Left hindlimb (tissue), 1 donor: ENCODE data around the gene CLEC9A.
"Not testable (repeated sequence)": the region's sequence is repeated elsewhere in the genome, so short reads cannot be mapped to it uniquely, and the experiment has no call there.

Source experiments
- DNase-seq: peaks from one replicate; pipeline ENCODE4 v3.0.0-alpha.2; 2018

CLEC9A gene

GRCh38 chr12:10030446-10030845 is at the start of gene CLEC9A:
TSS of gene CLEC9A (plus strand) at chr12:10030682. CDS start at chr12:10052688, 22,006 bp downstream.
- no peak for DNase-seq

DNA sequence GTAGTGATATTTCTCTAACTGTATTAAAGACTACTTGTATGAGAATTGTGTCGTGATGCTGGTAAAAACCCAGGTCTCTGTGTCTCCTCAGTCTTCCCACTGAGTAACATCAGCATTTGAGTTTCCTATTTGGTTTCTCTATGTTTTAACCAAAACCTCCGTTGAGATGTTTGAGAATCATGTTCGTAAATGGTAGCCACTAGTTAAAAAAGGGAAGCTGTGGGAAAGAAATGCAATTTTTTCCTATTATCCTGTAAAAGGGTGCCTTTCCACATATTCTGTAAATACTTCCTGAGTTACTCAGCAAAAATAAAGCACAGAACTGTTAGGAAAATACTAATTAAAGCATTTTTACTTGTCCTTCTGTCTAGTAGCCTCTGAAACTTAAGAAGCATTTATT is 38.6 kb upstream of the CLEC9A start:
- DNase-seq: no peak

DNA sequence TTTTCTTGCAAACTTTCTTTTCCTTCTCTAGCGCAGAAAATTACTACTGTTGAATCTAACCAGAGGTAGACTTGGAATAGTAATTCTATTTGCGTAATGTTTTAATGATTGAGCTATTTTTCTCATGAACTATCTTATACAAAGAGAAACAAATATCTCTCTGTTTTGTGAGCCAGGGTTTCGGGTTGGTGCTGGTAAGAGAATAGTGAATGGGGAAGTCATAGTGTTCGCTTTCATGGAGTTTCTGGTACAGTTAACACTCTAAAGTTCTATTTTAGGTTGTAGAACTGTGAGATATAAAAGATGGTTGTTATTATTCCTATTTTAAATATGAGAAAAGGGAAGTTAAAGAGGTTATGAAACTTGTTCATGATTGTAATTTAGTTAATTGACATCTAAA is 38.2 kb upstream of the CLEC9A start:
- DNase-seq: no peak

- DNase-seq: no peak
These were observed 31.5 kb upstream of the CLEC9A start, which contains the start of gene CLEC1B for GRCh38 chr12:9999016-9999415. TSS of gene CLEC1B (minus strand) at chr12:9999121. CDS start at chr12:9999100, 21 bp downstream.

DNA sequence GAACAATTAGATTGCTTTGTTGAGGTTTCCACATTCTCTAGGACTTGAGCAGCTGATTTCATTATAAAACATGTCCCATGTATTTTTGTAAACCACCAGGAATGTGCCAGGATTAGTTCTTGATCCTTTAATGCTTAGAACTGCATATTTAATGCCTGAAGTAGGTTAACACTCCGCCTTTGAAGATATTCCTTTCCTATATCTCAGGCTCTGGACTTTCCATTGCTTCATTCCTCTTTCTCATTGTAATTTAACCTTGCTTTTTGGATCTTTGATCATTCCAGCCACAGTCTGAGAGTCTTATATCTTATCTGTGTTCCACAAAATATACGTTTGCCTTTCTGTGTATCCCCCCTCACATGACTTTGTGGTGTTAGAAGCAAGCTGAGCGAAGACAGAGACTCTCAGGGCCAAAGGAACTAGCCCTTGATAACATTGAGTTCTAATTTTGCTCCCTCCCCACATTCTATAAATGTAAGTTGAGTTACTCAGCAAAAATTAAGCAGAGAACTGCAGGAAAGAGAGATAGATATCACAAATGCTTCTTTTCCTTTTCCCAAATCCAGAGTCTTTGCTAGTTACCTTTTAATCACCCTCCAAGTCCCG is 29.2 kb upstream of the CLEC9A start:
- no peak for DNase-seq

GRCh38 chr12:10012630-10013330 is 17.7 kb upstream of the CLEC9A start:
- no peak for DNase-seq

GRCh38 chr12:10015450-10015849 is 15.0 kb upstream of the CLEC9A start:
- DNase-seq: no peak

DNA sequence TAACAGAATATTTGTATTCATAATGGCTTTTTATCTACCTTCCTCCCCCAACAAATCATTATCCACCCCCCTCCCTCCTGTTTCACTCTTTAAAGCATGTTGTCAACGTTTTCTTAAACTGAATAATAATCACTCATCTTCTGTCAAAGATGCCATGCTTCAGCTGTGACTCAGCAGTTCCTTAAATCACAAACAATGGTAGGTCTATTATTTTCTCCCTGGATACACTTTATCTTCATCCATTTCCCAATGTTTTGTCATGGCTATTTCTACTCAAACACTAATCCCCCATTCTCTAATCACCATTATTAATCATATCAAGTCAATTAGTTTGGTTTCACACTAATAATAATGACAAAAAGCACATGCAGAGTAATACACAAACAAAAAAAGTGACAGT is 13.6 kb upstream of the CLEC9A start:
- DNase-seq: no peak

DNA sequence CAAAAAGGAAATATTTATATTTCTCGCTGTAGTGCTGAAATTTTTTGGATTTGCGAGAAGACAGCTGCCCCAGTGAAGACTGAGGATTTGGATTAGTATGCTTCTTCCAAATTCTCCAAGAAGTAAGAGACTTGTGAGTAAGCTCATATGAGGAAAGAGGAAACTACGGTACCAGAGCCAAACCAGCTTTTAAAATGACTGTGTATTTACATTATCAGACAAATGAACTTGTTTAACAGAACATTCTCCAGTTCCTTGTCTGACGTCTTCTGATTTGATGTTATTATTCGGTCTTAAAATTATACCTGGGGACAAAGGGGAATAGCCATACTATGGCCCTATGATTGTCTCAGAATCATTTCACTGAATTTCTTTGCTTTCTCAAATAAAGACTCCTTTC is 12.1 kb upstream of the CLEC9A start:
- DNase-seq: no peak

- no peak for DNase-seq
These were observed 9.1 kb upstream of the CLEC9A start for GRCh38 chr12:10021342-10021741.

GRCh38 chr12:10025236-10025635 is 5.2 kb upstream of the CLEC9A start:
- no peak for DNase-seq

DNA sequence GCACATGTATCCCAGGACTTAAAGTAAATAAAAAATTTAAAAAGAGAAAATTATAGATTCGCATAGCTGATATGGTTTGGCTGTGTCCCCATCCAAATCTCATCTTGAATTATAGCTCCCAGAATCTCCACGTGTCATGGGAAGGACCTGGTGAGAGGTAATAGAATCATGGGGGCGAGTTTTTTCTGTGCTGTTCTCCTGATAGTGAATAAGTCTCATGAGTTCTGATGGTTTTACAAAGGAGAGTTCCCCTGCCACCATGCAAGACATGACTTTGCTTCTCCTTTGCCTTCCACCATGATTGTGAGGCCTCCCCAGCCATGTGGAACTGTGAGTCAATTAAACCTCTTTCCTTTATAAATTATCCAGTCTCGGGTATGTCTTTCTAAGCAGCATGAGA is 3.8 kb upstream of the CLEC9A start:
- not testable (repeated sequence) for DNase-seq

- DNase-seq: no peak
These were observed 3.2 kb upstream of the CLEC9A start for GRCh38 chr12:10027311-10027710.

GRCh38 chr12:10027721-10028120 is 2.8 kb upstream of the CLEC9A start:
- no peak for DNase-seq

DNA sequence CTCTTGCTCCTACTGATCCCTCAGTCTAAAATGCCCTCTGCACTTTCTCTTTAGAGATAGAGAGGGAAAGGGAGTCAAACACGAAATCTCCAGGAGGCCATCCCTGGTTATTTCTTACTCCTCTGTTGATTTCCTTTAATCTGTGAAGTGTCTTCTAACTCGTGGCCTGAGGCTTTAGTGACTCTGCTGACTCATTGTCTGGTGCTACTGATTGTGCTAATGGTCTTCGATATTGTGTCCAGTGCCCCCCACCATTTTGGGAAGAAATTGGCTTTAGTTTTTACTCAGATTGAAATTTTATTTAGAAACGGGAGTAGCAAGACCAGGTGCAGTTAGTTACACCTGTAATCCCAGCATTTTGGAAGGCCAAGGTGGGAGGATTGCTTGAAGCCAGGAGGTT is 839 bp downstream of the CLEC9A start:
- DNase-seq: no peak

DNA sequence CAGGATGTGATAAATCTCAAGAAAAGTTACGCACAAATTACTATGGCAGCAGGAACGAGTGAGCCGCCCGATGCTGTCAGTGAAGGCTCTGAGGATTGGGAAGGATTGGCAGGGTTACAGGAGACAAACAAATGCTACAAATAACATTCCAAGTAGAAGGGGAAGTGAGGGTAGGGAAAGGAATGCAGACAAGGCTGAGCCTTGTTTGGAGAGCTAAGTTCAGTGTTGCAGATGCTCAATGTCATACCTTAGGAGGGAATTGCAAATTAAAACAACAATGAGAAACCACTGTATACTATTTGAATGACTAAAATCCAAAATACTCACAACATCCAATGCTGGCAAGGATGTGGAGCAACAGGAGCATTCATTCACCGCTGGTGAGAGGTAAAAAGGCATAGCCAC is 1.3 kb downstream of the CLEC9A start:
- no peak for DNase-seq

DNA sequence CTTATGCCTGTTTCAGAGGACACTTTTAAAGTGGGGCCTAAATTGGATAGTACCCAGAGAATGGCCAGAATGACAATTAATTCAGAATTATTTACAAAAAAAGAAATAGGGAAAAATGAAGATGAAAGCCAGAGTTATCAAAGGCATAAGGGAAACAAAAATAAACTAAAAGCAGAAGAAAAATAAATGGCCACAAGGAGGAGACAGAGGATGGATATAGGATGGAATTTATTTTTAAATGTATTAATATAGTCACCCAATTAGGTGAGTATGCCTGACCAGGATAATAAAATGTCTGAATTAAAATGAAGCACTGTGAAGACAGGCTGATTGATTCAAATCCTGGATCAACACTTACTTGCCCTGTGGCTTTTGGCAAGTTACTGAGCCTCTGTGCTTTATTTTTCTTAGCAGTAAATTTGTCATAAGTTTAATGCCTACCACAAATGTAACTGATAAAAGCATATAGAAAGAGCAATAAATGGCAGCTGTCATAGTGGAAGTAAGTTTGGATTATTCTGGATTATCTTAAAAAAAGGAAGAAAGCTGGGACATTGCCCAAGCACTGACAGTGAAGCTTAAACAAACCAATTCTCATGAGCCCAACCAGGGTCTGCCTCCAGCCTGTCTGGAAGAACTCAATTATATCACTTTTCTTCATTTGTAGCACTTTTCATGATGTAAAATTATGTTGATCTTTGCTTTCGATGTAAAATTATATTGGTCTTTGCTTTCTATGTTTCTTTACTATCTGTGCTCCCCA is 3.5 kb downstream of the CLEC9A start:
- DNase-seq: no peak

GRCh38 chr12:10042167-10042566 is 11.7 kb downstream of the CLEC9A start:
- no peak for DNase-seq

GRCh38 chr12:10048526-10048925 is 18.0 kb downstream of the CLEC9A start:
- no peak for DNase-seq

DNA sequence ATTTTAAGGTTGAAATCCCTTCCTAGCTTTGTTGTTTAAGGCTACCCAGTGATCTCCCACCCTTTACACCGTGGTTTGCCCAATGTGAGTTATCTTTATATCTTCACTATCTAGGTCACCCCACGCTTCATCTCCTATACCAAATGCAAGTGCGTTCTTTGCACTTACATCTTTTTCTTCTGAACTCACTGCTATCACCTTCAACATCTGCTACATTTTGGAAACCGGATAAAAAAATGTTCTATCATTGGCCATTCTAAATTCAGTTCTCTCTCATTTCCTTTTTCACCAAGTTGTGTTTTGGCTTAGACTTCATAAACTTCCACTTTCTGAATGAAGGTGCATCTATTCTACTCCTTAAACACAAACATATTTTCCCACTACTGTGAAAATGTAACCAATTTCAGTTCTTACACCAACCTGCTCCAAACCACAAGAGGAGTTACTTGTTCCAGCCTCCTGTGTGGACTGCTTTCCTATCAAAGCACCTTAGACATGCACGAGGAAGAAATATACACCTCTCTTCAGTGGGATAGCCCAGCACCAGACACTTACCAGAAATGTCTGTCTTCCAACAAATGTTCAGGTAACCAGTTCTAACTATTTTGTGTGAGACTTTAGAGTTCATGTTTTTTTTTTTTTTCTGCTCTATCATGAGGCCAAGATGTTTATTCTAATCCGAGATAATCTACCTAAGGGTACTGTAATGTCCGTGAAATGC is 21.9 kb downstream of the CLEC9A start:
- DNase-seq: no peak

DNA sequence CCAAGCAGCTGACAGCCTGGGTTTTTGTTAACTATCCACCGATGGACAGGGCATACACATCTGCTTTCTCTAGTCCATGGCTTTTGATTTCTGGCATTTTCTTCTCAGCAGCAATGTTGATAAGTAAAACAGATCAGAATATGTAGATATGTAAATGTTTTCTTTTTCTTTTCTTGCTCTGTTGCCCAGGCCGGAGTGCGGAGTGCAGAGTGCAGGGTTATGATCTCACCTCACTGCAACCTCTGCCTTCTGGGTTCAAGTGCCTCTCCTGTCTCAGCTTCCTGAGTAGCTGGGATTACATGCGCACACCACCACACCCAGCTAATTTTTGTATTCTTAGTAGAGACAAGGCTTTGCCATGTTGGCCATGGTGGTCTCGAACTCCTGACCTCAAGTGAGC is 27.9 kb downstream of the CLEC9A start:
- DNase-seq: no peak

DNA sequence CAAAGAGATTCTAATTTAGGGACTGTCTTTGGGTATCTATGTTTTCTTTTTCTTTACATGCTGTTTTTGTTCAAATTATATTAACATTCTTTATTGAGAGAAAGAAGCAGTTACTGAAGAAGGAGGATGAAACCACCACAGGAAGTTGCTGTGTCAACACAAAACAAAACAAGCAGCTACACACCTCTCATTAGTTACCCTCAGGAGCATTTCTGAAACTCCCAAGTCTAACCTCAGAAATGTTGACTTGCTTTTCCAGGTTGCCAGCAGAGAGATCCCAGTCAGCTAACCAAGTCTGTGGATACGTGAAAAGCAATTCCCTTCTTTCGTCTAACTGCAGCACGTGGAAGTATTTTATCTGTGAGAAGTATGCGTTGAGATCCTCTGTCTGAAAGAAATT is 34.8 kb downstream of the CLEC9A start:
- no peak for DNase-seq

DNA sequence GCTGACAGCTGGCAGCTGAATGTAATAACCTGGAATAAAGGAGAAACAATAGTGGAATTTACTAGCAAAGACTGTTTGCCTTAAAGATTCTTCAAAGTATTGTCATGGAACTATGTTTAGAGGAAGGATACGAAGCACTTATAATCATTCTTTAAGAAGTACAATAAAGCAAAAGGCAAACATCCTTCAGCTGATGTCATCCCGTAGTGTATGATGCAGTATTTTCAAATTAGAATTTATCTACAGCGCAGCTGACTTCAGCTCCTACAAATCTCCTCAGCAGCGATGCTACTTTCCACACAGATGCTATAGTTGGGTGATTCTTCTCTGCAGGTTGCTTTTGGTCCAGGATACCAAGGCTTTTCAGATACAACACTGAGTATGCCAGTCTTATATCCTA is 36.8 kb downstream of the CLEC9A start:
- no peak for DNase-seq
